Thoracic aorta (tissue), 2 donors: ENCODE measurements around the gene CTU2. TPM values are rescaled to one million over a fixed set of nuclear protein-coding genes. Genes with fewer than 3 reads are reported as not detected.

Source experiments
- ATAC-seq: fragments of 150-250 bp; one replicate; pipeline ENCODE4 v1.8.0; 2017; ENCODE audit warnings: low read depth; ENCODE audit not compliant: insufficient number of reproducible peaks, low FRiP score
- DNase-seq: peaks from one replicate; pipeline ENCODE4 v3.0.0-alpha.2; 2020; ENCODE audit warnings: low spot score
- H3K27ac ChIP-seq, 2 donors: fragments of 200-600 bp; sonication (generic); 1 replicate in 1 of 2; 2 replicates in 1 of 2; pipeline ENCODE4 v1.5.1; 2016; ENCODE audit warnings: mild to moderate bottlenecking in 2 of 2, moderate library complexity in 2 of 2
- H3K27me3 ChIP-seq: fragments of 200-600 bp; sonication (generic); replicated peaks from 2 replicates; pipeline ENCODE4 v1.6.0; 2016; ENCODE audit warnings: mild to moderate bottlenecking; ENCODE audit not compliant: insufficient read depth
- H3K36me3 ChIP-seq: fragments of 200-600 bp; sonication (generic); one replicate; pipeline ENCODE4 v1.5.1; 2016
- H3K4me1 ChIP-seq, 2 donors: fragments of 200-600 bp; sonication (generic); 1 replicate in 1 of 2; 2 replicates in 1 of 2; pipeline versions ENCODE4 v1.5.1 to v1.6.0; 2016; ENCODE audit warnings: low read depth in 2 of 2, mild to moderate bottlenecking in 1 of 2; ENCODE audit not compliant: control insufficient read depth in 1 of 2
- H3K4me3 ChIP-seq: fragments of 200-600 bp; sonication (generic); 2 replicates; pipeline ENCODE4 v1.5.1; 2016; ENCODE audit warnings: mild to moderate bottlenecking
- H3K9me3 ChIP-seq: fragments of 200-600 bp; sonication (generic); 2 replicates; pipeline ENCODE4 v1.5.1; 2016
- CTCF ChIP-seq: fragments of 200-600 bp; sonication (generic); IDR thresholded peaks from one replicate; pipeline ENCODE4 v1.5.1; 2019; ENCODE audit warnings: antibody characterized with exemption
- total RNA-seq, 2 donors: library from RNA; depleted of rRNA; stranded (reverse); fragments of >200 nt; gene quantifications; one replicate each; pipeline versions ENCODE4 v1.1.0 to v1.2.3, GENCODE V29; 2016

The CTU2 gene
- total RNA-seq, 2 donors from 2014 or later, result 11.1 to 21.0 TPM

GRCh38 chr16:88703486-88704309 lies 2.6 kb upstream of the CTU2 start:
- no peak for DNase-seq
- ATAC-seq, result no peak
- TF ChIP-seq CTCF, result no peak
- peak overlapping the region; percentile 99 for H3K4me3 ChIP-seq
- no peaks in the 10 kb centered on the region for H3K27me3 ChIP-seq
- H3K9me3 ChIP-seq, result no peaks in the 10 kb centered on the region
- H3K4me1 ChIP-seq, result peaks cover 24 to 35% of the 10 kb centered on the region in 2 donors
- H3K27ac ChIP-seq, result peak overlapping the region in 1 of 2 donors; percentile 41
- peaks cover 2% of the 10 kb centered on the region for H3K36me3 ChIP-seq

- Histone ChIP-seq H3K4me3 (peak overlapping the region; percentile 99), H3K4me1 (peaks cover 24 to 35% of the 10 kb centered on the region in 2 donors), H3K9me3 (no peaks in the 10 kb centered on the region), H3K27ac (peak overlapping the region; percentile 51 to 62), H3K36me3 (peaks cover 2% of the 10 kb centered on the region), H3K27me3 (no peaks in the 10 kb centered on the region)
- DNase-seq (no peak), ATAC-seq (no peak)
- no peak for TF ChIP-seq CTCF
These were observed 1.1 kb upstream of the CTU2 start for GRCh38 chr16:88705076-88705684.

- no peak for DNase-seq
- Histone ChIP-seq H3K27ac (peak overlapping the region; percentile 51 to 62), H3K27me3 (no peaks in the 10 kb centered on the region), H3K4me1 (peaks cover 24 to 35% of the 10 kb centered on the region in 2 donors), H3K9me3 (no peaks in the 10 kb centered on the region), H3K4me3 (peak overlapping the region; percentile 99), H3K36me3 (peaks cover 2% of the 10 kb centered on the region)
- TF ChIP-seq CTCF, result no peak
- peak; percentile 20 for ATAC-seq
These were observed 488 bp upstream of the CTU2 start for GRCh38 chr16:88705801-88706228.

GRCh38 chr16:88706965-88707826 lies 893 bp downstream of the CTU2 start:
- no peak for TF ChIP-seq CTCF
- no peak for DNase-seq
- Histone ChIP-seq H3K4me3 (peak overlapping the region; percentile 99), H3K4me1 (peaks cover 21 to 29% of the 10 kb centered on the region in 2 donors), H3K27ac (peak overlapping the region; percentile 62 to 63), H3K27me3 (no peaks in the 10 kb centered on the region), H3K36me3 (peaks cover 2% of the 10 kb centered on the region), H3K9me3 (no peaks in the 10 kb centered on the region)
- no peak for ATAC-seq
